ENCODE data around the gene STAB2. TPM values are rescaled to one million over a fixed set of nuclear protein-coding genes. Genes with fewer than 3 reads are reported as not detected.

Gene STAB2
- total and polyA plus RNA-seq, 7 donors = under 0.01 to 0.66 (median 0.48) TPM; not detected in 1

GRCh38 chr12:103620395-103620794 lies 33.3 kb downstream of the STAB2 start:
- Histone ChIP-seq H3K9me3 (no peaks in the 10 kb centered on the region), H3K27me3 (no peaks in the 10 kb centered on the region), H3K4me3 (no peak overlapping the region), H3K4me1 (peaks cover 0 to 11% (median 3%) of the 10 kb centered on the region in 4 donors), H3K36me3 (no peaks in the 10 kb centered on the region), H3K27ac (no peak overlapping the region)
- no peak for DNase-seq
- 88 to 89% methylated on average over 5 of the region's 5 CpGs for WGBS, 2 donors
- intact Hi-C loops (cut with DNase I) = no loop called here
- TF ChIP-seq EP300 (IDR thresholded peaks at IDR 0.05) = no peak
- TF ChIP-seq POLR2A (IDR thresholded peaks at IDR 0.05) = no peak
- TF ChIP-seq POLR2AphosphoS5 (IDR thresholded peaks at IDR 0.05) = no peak
- TF ChIP-seq CTCF (IDR thresholded peaks at IDR 0.05) = no peak

- intact Hi-C loops (cut with DNase I) = no loop called here
- TF ChIP-seq CTCF (IDR thresholded peaks at IDR 0.05) (no peak), EP300 (IDR thresholded peaks at IDR 0.05) (no peak), POLR2AphosphoS5 (IDR thresholded peaks at IDR 0.05) (no peak), POLR2A (IDR thresholded peaks at IDR 0.05) (no peak)
- WGBS, 2 donors = 87 to 90% methylated on average over 6 of the region's 6 CpGs
- H3K9me3 ChIP-seq = no peaks in the 10 kb centered on the region
- no peaks in the 10 kb centered on the region for H3K27me3 ChIP-seq
- peaks cover 0 to 23% (median 19%) of the 10 kb centered on the region in 4 donors for H3K4me1 ChIP-seq
- no peak overlapping the region for H3K4me3 ChIP-seq
- no peaks in the 10 kb centered on the region for H3K36me3 ChIP-seq
- DNase-seq = no peak
- H3K27ac ChIP-seq = peak overlapping the region; percentile 14 to 58 (median 38)
Measured at GRCh38 chr12:103623716-103624115, 36.6 kb downstream of the STAB2 start.

- H3K27ac ChIP-seq = peak overlapping the region in 3 of 4 donors; percentile 56 to 69 (median 65)
- intact Hi-C loops (cut with DNase I) = loop anchor here (5.0 kb wide), 1 partner anchor 241 kb away; no protein-coding TSS in a partner anchor
- TF ChIP-seq POLR2AphosphoS5 (IDR thresholded peaks at IDR 0.05) (peak in 2 of 4 donors; percentile 51 to 53), CTCF (IDR thresholded peaks at IDR 0.05) (peak in 3 of 4 experiments; percentile 23 to 50 (median 33)), POLR2A (IDR thresholded peaks at IDR 0.05) (no peak)
- peak; percentile 83 for DNase-seq
- WGBS, 2 donors = 7 to 29% methylated on average over 4 of the region's 4 CpGs
- H3K4me3 ChIP-seq = no peak overlapping the region
- H3K4me1 ChIP-seq = peaks cover 0 to 26% (median 24%) of the 10 kb centered on the region in 4 donors
- no peaks in the 10 kb centered on the region for H3K36me3 ChIP-seq
- H3K27me3 ChIP-seq = no peaks in the 10 kb centered on the region
- H3K9me3 ChIP-seq = no peaks in the 10 kb centered on the region
Measured at GRCh38 chr12:103626498-103626897, 39.4 kb downstream of the STAB2 start.

GRCh38 chr12:103627189-103627855 lies 40.2 kb downstream of the STAB2 start:
- Histone ChIP-seq H3K4me3 (no peak overlapping the region), H3K4me1 (peaks cover 0 to 26% (median 24%) of the 10 kb centered on the region in 4 donors), H3K27me3 (no peaks in the 10 kb centered on the region), H3K36me3 (no peaks in the 10 kb centered on the region), H3K27ac (peak overlapping the region in 3 of 4 donors; percentile 56 to 69 (median 65)), H3K9me3 (peaks cover 0 to 5% (median 0%) of the 10 kb centered on the region in 4 donors)
- 89 to 94% methylated on average over 3 of the region's 3 CpGs for WGBS, 2 donors
- TF ChIP-seq POLR2AphosphoS5 (IDR thresholded peaks at IDR 0.05) (peak in 1 of 4 donors; percentile 6), POLR2A (IDR thresholded peaks at IDR 0.05) (no peak), EP300 (IDR thresholded peaks at IDR 0.05) (no peak)
- intact Hi-C loops (cut with DNase I) = loop anchor here (5.0 kb wide), 1 partner anchor 240 kb away; no protein-coding TSS in a partner anchor
- DNase-seq = no peak

- 51 to 55% methylated on average over 15 of the region's 15 CpGs for WGBS, 2 donors
- no peak for DNase-seq
Measured at GRCh38 chr12:103632554-103633216, 45.6 kb downstream of the STAB2 start.

More at GRCh38 chr12:103632554-103633216, 45.6 kb downstream of the STAB2 start:
- peaks cover 0 to 15% (median 4%) of the 10 kb centered on the region in 4 donors for H3K4me1 ChIP-seq
- H3K4me3 ChIP-seq = no peak overlapping the region
- H3K27ac ChIP-seq = no peak overlapping the region
- intact Hi-C loops (cut with DNase I) = no loop called here
- H3K36me3 ChIP-seq = no peaks in the 10 kb centered on the region
- no peaks in the 10 kb centered on the region for H3K27me3 ChIP-seq
- peaks cover 0 to 7% (median 5%) of the 10 kb centered on the region in 4 donors for H3K9me3 ChIP-seq
- TF ChIP-seq EP300 (IDR thresholded peaks at IDR 0.05) (no peak), CTCF (IDR thresholded peaks at IDR 0.05) (peak in 3 of 4 experiments; percentile 13 to 37 (median 23)), POLR2A (IDR thresholded peaks at IDR 0.05) (no peak), POLR2AphosphoS5 (IDR thresholded peaks at IDR 0.05) (no peak)

All from sigmoid colon (tissue), 7 donors.